CD4-positive, alpha-beta T cell treated with Interleukin-6 at 100 ng/mL for 8 hours (primary cell): ENCODE results near the gene TEF.

ENCODE experiments used
- DNase-seq: peaks from one replicate; pipeline ENCODE4 v3.0.0-alpha.2; 2020; ENCODE audit warnings: mixed read lengths, low spot score

TEF gene

DNA sequence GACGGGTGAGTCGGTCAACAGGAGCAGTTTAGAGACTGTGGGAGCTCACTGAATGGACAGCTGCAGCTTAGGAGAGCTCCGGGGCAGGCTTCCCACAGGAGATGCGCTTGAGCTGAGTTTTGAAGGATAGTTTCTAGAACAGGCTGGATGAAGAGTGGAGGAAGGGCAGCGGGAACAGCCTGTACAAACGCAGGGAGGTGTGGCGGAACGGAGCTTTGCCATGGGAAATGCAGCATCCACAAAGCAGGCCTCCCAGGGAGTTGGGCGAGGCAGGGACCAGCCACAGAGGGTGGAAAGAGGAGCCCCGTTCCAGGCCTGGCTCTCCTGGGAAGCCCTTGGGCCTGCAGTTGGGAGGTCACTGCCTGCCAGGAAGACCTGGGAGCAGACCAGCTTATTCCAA, 26.8 kb upstream of the TEF start:
- DNase-seq, result no peak

DNA sequence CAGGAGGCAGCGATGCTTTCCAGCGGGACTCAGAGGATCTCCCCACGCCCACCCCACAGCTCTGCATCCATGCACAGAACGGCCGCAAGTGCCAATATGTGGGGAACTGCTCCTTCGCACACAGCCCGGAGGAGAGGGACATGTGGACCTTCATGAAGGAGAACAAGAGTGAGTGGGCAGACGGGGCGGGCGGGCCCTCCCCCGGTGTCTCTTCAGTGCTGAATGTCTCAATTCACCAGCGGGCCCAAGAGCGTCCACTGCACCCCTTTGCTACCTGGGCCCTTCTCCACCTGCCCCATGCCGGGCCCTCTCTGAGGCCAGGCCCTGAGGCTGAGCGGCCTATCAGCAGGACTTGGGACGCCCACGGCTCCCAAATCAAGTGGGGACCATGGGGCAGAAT, 25.8 kb upstream of the TEF start:
- DNase-seq, result no peak

DNA sequence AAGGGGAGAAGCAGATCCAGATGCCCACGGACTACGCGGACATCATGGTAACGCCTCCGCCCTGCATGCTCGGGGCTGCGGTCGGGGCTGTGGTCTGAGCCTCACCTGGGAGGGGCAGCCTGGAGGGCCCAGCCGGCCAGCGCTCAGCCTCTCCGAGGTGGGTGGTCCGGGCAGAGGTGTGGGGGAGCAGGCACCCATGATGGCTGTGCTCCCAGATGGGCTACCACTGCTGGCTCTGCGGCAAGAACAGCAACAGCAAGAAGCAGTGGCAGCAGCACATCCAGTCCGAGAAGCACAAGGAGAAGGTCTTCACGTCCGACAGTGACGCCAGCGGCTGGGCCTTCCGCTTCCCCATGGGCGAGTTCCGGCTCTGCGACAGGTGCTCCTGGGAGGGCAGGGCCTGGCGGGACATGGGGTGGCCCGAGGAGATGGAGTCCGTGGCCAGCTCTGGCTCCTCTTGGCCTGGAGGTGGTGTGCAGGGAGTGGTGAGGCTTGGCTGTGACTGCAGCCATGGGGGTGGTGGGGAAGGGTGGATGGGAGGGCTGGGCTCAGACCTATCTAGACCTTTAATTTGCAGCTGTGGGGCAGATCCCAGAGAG, 25.2 kb upstream of the TEF start:
- DNase-seq, result no peak

DNA sequence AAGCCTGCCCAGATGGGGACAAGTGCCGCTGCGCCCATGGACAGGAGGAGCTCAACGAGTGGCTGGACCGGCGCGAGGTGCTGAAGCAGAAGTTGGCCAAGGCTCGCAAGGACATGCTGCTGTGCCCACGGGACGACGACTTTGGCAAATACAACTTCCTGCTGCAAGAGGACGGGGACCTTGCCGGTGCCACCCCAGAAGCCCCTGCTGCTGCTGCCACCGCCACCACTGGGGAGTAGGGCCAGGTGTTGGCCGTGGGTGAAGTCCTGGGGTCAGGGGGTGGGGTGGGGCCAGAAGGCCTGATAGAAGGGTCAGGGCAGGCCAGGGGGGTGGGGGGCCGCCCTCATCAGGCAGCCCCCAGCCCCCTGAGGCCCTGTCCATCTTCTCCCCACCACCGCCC, 24.6 kb upstream of the TEF start:
- no peak for DNase-seq

DNA sequence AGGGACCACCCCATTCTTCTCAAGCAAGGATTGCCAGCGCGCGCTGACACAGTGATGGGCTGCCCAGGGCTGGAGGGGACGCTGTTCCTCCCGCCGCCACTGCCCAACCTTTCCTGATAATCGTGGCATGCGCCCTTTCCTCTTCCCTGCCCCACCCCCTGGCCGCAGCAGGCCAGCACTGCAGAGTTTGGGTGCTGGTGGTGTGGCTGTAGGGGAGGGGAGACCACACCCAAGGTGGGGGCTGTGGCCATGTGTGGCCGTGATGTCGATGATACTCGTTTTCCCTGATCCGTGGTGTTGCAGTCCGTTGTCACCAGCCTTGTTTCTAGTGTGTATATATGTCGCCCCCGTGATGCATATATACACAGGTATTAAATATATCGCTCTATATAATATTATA, 22.8 kb upstream of the TEF start:
- DNase-seq, result no peak

DNA sequence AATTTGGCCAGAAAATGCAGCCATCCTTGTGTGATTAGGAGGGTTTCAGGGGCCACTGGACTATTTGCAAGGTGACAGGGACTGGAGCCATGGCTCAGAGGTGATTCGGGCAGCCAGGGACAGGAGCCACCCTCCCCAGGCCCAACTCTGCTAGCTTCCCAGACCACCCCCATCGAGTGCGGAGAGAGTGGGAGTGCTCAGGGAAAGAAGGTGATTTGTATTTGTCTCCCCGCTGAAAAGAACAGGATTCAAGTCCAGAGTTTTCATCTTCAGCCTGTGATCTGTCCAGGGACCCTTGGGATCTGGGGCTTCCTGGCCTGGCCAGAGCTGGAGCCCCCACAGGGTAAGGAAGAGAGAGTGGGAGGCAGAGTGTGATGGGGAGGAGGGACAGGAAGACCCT, 22.4 kb upstream of the TEF start:
- no peak for DNase-seq

DNA sequence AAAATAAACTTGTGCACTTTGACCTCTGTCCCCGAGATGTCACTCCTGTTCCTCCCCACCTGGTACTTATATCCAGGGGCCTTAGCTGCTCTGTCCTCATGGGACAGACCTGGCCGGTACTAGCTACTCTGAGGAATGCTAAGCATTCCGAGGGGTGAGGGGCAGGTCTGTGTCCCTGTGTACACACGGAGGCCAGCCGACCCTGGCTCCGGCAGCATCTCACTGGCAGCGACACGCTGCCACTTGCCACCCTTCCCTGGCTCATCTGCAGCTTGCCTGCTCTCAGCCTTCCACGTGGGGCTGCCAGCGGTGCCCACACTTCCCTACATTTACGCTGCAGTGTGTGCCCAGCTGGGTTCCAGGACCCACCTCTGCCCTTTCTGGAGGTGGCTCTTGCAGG, 21.6 kb upstream of the TEF start:
- no peak for DNase-seq

DNA sequence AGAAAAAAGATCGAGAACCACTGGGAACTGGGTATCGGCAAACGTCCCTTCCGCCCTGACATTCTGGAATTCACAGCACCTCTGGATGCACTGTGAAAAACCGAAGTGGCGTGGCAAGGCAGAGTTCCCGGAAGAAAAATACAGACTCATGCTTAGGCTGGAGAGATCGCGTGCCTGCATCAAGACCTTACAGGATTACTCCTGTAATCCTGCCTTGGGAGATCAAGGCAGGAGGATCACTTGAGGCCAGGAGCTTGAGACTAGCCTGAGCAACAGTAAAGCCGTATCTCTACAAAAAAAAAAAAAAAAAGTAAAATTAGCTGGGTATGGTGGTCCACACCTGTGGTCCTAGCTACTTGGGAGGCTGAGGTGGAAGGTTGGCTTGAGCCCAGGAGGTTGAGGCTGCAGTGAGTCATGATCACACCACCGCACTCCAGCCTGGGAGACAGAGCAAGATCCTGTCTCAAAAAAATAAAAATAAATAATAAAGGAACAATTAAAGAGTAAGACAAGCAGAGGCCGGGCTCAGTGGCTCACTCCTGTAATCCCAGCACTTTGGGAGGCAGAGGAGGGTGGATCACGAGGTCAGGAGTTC, 19.9 kb upstream of the TEF start:
- no peak for DNase-seq

DNA sequence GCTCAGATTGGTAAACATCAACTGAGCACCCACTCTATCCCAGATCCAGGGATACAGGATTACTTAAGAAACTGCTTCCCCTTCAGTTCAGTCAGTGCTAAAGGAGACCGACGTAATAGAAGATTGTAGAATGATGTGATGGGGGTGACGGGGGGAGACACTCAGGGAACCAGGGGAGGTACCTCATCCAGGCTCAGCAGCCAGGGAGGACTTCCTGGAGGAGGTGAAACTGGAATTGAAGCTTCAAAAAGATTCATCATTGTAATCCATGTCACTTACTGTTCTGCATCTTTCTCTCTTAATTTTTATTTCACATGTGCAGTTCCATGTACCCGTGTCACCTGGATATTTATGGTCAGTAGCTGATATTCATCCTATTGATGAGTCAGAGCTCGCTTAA, 19.1 kb upstream of the TEF start:
- no peak for DNase-seq

DNA sequence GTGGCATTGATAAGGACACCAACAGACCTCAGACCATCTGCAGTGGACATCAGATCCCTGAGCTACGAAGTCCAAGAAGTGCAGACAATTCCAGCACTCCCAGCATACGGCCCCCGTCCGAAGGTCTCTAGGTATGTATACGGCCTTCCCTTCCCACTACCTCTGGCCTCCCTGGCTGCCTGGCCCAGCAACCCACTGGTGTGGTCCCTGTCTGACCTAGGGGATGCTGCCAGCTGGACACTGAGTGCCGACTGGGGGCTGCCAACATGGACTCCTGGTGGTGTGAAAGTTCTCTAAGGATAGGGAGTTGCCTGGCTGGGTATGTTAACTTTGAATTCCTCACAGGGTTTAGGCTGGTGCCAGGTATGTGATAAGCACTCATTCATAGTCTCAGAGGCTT, 17.5 kb upstream of the TEF start:
- no peak for DNase-seq

DNA sequence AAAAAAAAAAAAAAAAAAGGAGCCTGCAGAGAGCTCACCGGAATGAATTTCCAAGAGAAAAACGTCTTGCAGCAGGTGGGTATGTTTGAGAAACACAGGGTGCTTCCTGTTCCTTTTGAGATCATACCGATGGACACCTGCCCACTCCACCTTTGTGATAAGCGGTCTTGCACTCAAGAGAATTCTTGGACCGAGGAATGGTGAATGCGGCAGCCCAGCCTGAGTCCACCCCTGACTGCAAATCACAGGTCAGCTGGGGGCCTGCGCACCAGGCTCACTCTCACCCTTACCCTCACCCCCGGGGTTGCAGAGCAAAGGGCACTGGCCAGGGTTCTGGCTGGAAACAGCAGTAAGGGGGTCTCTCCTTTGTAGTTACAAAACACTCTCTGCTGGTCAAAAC, 16.8 kb upstream of the TEF start:
- DNase-seq, result no peak

DNA sequence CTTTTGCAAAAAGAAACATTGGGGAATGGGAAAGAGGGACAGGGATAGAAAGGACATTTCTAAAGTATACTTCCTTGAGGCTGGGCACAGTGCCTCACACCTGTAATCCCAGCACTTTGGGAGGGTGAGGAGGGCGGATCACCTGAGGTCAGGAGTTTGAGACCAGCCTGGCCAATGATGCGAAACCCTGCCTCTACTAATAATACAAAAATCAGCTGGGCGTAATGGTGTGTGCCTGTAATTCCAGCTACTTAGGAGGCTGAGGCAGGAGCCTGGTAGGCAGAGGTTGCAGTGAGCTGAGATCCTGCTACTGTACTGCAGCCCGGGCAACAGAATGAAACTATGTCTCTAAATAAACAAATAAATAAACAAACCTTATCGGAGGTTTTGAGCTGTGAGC, 16.3 kb upstream of the TEF start:
- DNase-seq, result no peak

DNA sequence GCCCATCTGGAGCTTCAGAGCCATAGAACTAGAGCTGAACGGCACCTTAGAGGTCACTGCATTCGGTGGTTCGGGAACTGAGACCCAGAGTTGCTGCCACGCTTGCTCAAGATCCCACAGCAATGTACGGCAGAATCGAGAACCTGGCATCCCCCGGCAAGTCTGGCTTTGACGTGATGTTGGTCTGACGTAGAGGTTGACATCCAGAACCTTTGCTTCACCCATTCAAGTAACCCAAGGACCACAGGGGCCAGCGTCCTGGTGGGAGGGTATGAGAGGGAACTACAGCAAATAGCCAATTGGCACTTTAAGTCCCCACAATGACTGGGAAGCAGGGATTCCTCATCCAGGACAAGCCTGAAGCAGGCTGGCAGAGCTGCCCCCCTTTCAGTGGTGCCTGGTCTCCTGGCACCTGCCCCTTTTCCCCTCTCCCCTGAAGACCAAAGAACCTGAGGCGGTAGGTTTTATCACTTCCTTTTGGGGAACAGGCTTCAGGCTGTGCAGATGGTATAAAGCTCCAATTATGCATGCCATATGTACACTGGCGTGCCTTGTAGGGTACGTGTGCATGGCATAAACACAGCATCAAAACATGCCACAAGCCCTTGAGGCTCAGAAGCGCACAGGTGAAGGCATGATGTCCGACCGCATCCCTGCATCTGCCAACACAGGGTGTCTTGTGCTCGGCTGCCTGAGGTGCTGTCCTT, 15.3 kb upstream of the TEF start:
- DNase-seq, result no peak

DNA sequence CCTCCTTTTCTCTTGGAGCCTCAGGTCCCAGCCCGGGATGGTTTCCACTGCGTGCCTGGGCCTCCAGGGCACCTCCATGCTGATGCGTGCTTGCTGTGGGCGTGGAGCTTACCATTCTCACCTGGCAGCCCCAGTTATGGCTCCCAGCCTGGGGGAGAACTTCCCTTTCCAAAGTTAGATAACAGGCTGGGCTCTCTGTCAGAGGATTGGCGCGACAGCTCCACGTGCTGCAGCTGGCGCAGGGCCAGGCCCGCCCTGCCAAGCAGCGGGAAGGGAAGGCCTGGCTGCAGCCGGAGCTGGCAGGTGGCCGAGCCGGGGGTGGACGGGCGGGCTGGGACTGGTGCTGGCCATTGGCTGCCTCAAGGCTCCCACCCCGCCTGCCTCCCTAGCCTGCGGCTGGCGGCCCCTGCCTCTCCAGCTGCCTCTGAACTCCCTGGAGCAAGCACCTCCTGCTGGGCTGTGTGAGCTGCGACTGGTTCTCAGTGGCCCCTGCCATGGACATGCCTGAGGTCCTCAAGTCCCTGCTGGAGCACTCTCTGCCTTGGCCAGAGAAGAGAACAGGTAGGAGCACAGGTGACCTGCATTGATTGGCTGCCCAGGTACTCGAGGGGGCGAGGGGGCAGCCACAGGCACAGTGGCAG, 14.6 kb upstream of the TEF start:
- DNase-seq, result no peak

DNA sequence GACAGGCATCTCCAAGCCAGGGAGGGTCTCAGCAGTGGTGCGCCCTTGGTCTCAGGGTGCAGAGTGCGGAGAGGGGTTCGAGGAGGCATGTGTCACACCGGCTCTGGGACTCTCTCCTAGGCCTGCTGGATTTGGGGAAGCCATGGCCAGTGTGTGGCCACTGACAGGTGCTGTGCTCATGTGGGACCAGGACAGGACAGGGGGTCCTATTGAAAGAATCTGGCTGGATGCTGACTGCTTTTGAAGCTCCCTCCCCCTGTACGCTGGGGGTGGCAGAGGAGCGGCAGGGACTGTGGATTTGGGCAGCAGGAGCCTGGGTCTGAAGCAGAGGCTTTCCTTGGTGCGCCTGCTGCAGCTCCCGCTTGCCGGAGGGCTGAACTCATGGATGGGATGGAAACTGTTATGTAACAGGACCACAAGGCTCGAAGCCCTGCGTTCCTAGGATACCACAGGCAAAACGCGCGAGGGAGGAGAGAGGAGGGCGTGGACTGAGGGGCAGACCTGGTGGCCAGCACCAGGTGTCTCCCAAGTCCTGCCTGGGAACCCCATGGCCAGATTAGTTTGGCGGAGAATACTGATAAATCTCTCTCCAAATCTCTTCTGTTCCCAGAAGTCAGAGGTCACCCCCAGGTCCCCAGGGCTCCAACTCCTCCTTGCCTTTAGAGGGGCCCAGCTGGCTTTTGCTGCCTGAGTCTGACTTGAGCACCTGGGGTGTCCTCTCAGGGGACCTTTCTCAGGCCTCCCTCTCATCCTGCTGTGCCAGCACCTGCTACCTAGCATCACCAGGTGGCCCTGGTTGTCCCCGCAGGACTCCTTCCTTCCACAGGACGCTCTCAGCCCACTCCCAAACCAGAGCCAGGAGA, 13.8 kb upstream of the TEF start:
- no peak for DNase-seq

DNA sequence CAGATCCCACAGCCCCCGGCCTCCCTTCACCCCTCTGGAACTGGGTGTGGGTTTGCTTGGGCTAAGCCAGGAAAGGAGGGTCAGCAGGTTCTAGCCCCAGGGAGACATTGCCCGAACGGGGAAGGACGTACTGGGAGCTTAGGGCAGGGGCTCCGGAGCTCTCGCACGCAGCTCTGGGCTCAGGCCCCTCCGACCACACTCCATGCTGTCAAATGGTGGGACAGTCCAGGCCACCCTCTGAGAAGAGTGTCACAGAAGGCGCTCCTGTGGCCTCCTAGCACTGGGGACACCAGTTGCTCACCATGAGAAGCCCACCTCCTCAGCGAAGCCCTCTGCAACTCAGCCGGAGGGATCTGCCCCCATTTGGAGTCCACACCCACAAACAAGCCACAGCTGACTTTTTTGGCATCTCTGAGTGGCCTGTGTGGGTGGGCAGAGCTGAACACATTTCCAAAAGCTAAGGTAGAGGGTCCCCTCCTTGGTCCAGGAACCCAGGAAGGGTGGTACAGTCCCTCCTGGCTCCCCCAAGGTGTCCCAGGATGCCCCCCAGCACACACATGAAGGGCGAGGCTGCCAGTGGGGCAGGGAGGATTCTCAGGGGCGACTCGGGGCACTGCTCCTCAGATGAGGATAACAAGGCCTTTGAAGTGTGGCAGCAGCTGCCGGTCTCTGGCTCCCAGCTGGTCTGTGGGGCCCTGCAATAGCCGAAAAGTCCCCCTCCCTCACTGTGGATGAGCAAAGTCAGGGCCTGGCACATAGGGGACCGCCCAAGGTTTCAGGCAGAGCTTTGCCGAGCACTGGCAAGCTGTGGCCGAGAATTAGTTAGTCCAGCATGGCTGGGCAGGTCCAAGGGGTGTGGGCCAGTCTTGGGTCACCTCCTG, 13.0 kb upstream of the TEF start:
- no peak for DNase-seq

DNA sequence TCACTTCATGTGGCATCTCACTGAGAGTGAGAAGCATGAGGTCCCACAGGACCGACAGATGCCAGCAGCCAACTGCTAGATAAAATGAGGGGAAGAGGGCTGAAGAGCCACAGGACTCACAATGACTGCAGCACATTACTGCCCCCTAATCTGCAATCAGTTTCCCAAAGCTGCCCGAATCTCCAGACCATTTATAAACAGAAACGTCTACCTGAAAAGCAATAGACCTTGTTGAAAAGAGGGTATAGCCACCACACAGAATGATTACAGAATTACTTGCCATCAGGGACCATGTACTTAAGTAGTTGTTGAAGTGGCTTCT, 12.4 kb upstream of the TEF start:
- no peak for DNase-seq

DNA sequence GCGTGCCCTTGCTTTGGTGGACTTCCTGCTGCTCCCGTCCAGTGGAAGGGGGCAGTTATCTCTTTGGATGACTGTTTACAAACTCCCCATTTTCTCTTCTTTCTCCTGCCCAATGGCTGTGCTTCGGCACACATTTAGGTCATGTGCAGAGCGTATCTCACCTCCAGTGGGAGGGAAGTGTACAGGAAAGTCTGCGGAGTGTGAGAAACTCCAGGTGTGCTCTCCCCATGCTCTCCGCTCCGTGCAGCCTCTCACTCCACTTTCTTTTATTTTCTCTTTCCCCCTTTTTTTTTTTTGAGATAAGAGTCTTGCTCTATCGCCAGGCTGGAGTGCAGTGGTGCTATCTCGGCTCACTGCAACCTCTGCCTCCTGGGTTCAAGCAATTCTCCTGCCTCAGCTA, 11.9 kb upstream of the TEF start:
- no peak for DNase-seq

DNA sequence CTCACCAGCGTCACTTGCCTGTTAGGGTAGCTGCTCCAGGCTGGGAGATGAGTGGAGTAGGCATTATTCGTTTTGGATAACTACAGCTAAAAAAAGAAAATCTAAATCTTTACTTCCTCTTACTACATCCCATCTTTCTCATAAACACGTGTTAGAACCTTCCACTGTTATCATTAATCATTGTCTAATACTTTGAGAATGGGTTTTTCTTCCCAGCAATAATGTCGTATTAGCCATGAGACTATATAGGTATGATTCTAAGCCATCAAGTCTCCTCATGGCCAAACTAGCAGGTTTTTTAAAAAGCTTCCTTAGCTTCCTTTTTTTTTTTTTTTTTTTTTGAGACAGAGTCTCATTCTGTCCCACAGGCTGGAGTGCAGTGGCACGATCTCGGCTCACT, 3.9 kb upstream of the TEF start:
- DNase-seq, result no peak

DNA sequence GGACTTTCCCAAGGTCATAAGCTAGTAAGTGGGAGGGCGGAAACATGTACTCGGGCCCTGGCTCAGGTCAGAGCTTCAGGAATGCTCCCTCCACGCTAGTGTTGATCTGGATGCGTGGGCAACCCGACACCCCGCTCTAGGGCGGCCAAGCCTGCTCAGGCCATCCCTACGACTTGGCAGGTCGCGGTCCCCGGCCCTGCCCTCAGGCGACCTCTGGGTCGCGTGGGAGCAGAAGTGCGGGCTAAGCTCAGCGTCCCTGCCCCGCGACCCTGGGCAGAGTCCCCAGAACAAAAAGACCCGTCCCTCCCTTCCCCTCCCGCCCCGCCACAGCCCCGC, 781 bp upstream of the TEF start:
- no peak for DNase-seq

DNA sequence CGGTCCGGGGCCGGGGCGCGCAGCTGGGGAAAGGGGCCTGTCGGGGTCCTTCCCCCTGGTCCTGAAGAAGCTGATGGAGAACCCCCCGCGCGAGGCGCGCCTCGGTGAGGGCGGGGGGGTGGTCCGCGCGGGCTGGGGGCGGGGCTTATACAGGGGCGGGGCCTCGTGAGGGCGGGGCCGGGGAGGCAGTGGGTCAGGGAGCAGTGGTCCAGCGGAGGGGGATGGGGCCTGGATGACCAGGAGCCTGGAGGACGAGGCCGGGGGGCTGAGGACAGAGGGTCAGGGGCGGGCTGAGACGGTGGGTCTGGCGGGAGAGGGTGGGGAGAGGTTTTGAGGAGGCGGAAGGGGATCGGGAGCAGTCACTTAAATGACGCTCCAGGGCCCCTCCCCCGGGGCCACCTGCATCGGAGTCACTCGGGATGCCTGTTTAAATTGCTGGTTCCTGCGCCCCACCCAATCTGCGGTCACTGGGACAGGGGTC, 396 bp downstream of the TEF start:
- DNase-seq, result peak; percentile 53

DNA sequence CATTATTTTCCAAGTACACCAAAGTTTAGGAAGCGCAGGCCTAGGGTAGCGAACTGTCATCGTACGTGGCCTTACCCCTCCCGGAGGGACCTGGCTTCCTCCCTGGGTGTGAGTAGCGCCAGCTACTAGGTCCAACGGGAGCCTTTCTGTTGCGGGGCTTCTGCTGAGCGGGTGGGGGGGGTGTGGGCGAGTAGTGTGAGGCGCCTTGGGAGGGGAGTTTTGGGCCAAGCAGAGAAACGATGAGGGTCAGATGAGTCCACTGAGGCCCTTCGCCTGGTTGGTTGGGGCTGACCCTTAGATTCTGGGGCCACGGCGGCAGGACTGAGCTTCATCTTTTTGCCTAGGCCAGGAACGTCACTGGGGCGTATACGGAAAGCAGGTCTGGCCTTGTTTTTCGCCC, 868 bp downstream of the TEF start:
- DNase-seq, result no peak
